Erythroblast (primary cell): ENCODE measurements around the gene TM9SF1.

Experiments used
- GATA1 ChIP-seq: IDR thresholded peaks from 2 replicates; pipeline ENCODE4 v1.6.1; 2011; ENCODE audit warnings: low read depth, mild to moderate bottlenecking, control low read depth, low read length, moderate library complexity
- POLR2A ChIP-seq: IDR thresholded peaks from 2 replicates; pipeline ENCODE4 v1.6.1; 2011; ENCODE audit warnings: mild to moderate bottlenecking, low read length

DNA sequence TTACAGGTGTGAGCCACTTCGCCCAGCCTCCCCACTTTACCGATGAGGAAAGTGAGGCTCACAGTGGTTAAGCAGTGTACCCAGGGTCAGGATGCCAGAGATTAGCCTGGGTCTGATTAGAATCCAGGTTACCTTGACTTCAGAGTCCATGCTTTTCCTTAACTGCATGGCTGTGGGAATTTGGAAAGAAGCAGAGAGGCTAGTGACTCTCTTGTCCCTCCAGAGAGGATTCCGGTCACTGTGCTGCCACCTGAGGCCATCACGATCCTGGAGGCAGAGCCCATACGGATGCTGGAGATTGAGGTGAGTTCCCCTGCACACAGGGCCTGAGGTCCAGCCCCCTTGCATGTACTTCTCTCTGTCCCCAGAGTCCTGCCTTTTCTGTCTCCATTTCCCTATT, 18.6 kb downstream of the TM9SF1 start:
- TF ChIP-seq POLR2A (no peak), GATA1 (no peak)
